Measurements from ENCODE around the gene ZNF593. TPM values are rescaled to one million over a fixed set of nuclear protein-coding genes. Genes with fewer than 3 reads are reported as not detected.

Gene ZNF593
- total and polyA plus RNA-seq, 3 experiments from 2014 or later, result 26.2 to 87.9 (median 86.4) TPM

GRCh38 chr1:26138974-26139558 lies 30.6 kb upstream of the ZNF593 start:
- H3K27me3 ChIP-seq (ENCODE audit: insufficient read depth, low read length, poor library complexity, severe bottlenecking), result no peaks in the 10 kb centered on the region
- peaks cover 4 to 9% (median 8%) of the 10 kb centered on the region in 3 donors for H3K4me1 Mint-ChIP-seq
- H3K9me3 Mint-ChIP-seq, result peaks cover 0 to 3% (median 0%) of the 10 kb centered on the region in 5 donors
- no peaks in the 10 kb centered on the region for H3K36me3 ChIP-seq (ENCODE audit: insufficient read depth, low read length)
- H3K9me3 ChIP-seq (ENCODE audit: low read length), result no peaks in the 10 kb centered on the region
- H3K27me3 Mint-ChIP-seq, result peaks cover 0 to 3% of the 10 kb centered on the region in 2 donors
- no peak overlapping the region for H3K4me3 ChIP-seq (ENCODE audit: low read length)
- H3K36me3 Mint-ChIP-seq, result no peaks in the 10 kb centered on the region
- peaks cover 8% of the 10 kb centered on the region for H3K4me1 ChIP-seq (ENCODE audit: insufficient read depth, low read length)
- H3K27ac ChIP-seq (ENCODE audit: low read depth, low read length), result peak overlapping the region; percentile 3
- peak overlapping the region in 3 of 8 donors; percentile 2 to 47 (median 38) for H3K27ac Mint-ChIP-seq
- no peak overlapping the region for H3K4me3 Mint-ChIP-seq
- ChIA-PET POLR2A (interaction anchor here (1.8 kb wide), 1 partner anchor 28 kb away, joined by 5 read pairs; the partner anchor contains the start of gene PDIK1L), CTCF (interaction anchor here (0.7 to 1.7 kb wide), 7 partner anchors 32 to 683 kb away, joined by 3 to 5 read pairs (median 3); no protein-coding TSS in a partner anchor)
- peak in 1 of 5 donors; percentile 31 for DNase-seq

- Histone ChIP-seq H3K4me3 (ENCODE audit: low read length) (no peak overlapping the region), H3K9me3 (ENCODE audit: low read length) (no peaks in the 10 kb centered on the region), H3K36me3 (ENCODE audit: insufficient read depth, low read length) (no peaks in the 10 kb centered on the region), H3K27me3 (ENCODE audit: insufficient read depth, low read length, poor library complexity, severe bottlenecking) (no peaks in the 10 kb centered on the region), H3K4me1 (ENCODE audit: insufficient read depth, low read length) (peaks cover 11% of the 10 kb centered on the region), H3K27ac (ENCODE audit: low read depth, low read length) (no peak overlapping the region)
- Mint-ChIP-seq H3K27me3 (peaks cover 3 to 9% of the 10 kb centered on the region in 2 donors), H3K27ac (no peak overlapping the region), H3K36me3 (no peaks in the 10 kb centered on the region), H3K9me3 (no peaks in the 10 kb centered on the region), H3K4me3 (no peak overlapping the region), H3K4me1 (peaks cover 6 to 17% (median 14%) of the 10 kb centered on the region in 3 donors)
- POLR2A ChIA-PET, result interaction anchor here (0.7 kb wide), 1 partner anchor 28 kb away, joined by 8 read pairs; no protein-coding TSS in a partner anchor
- CTCF ChIA-PET, result interaction anchor here (1.0 to 6.5 kb wide), 10 partner anchors 14 to 173 kb away, joined by 3 to 122 read pairs (median 6); partner anchors contain the start of genes CEP85 and PDIK1L
- DNase-seq, result no peak
Observed at GRCh38 chr1:26142159-26142558, 27.5 kb upstream of the ZNF593 start.

GRCh38 chr1:26145041-26145959 lies 24.4 kb upstream of the ZNF593 start:
- Mint-ChIP-seq H3K36me3 (no peaks in the 10 kb centered on the region), H3K9me3 (no peaks in the 10 kb centered on the region), H3K27me3 (peaks cover 5 to 25% of the 10 kb centered on the region in 2 donors), H3K4me1 (peaks cover 2 to 8% (median 6%) of the 10 kb centered on the region in 3 donors), H3K4me3 (peak overlapping the region in 2 of 7 donors; percentile 29 to 51), H3K27ac (peak overlapping the region in 1 of 8 donors; percentile 62)
- Histone ChIP-seq H3K4me1 (ENCODE audit: insufficient read depth, low read length) (peaks cover 3% of the 10 kb centered on the region), H3K9me3 (ENCODE audit: low read length) (no peaks in the 10 kb centered on the region), H3K4me3 (ENCODE audit: low read length) (no peak overlapping the region), H3K27me3 (ENCODE audit: insufficient read depth, low read length, poor library complexity, severe bottlenecking) (no peaks in the 10 kb centered on the region), H3K36me3 (ENCODE audit: insufficient read depth, low read length) (no peaks in the 10 kb centered on the region), H3K27ac (ENCODE audit: low read depth, low read length) (no peak overlapping the region)
- peak; percentile 56 to 84 (median 66) for DNase-seq
- ChIA-PET CTCF (interaction anchor here (0.6 to 6.5 kb wide), 28 partner anchors 11 to 320 kb away, joined by 3 to 122 read pairs (median 4); partner anchors contain the start of genes CD52, CEP85, PDIK1L and ZNF593), POLR2A (interaction anchor here (0.9 to 2.2 kb wide), 4 partner anchors 19 to 41 kb away, joined by 3 to 14 read pairs (median 5); no protein-coding TSS in a partner anchor)

GRCh38 chr1:26145960-26146294 lies 23.8 kb upstream of the ZNF593 start:
- Mint-ChIP-seq H3K4me3 (no peak overlapping the region), H3K27me3 (peaks cover 5 to 25% of the 10 kb centered on the region in 2 donors), H3K4me1 (peaks cover 2 to 8% (median 6%) of the 10 kb centered on the region in 3 donors), H3K9me3 (no peaks in the 10 kb centered on the region), H3K36me3 (no peaks in the 10 kb centered on the region), H3K27ac (peak overlapping the region in 1 of 8 donors; percentile 62)
- H3K9me3 ChIP-seq (ENCODE audit: low read length), result no peaks in the 10 kb centered on the region
- peaks cover 3% of the 10 kb centered on the region for H3K4me1 ChIP-seq (ENCODE audit: insufficient read depth, low read length)
- H3K4me3 ChIP-seq (ENCODE audit: low read length), result no peak overlapping the region
- DNase-seq, result no peak
- H3K36me3 ChIP-seq (ENCODE audit: insufficient read depth, low read length), result no peaks in the 10 kb centered on the region
- no peak overlapping the region for H3K27ac ChIP-seq (ENCODE audit: low read depth, low read length)
- CTCF ChIA-PET, result interaction anchor here (0.7 to 6.5 kb wide), 16 partner anchors 10 to 177 kb away, joined by 3 to 122 read pairs (median 5); partner anchors contain the start of genes CEP85, PDIK1L and ZNF593
- POLR2A ChIA-PET, result interaction anchor here (0.9 to 2.2 kb wide), 2 partner anchors 19 to 23 kb away, joined by 5 to 14 read pairs; no protein-coding TSS in a partner anchor
- no peaks in the 10 kb centered on the region for H3K27me3 ChIP-seq (ENCODE audit: insufficient read depth, low read length, poor library complexity, severe bottlenecking)

GRCh38 chr1:26148887-26149286 lies 20.8 kb upstream of the ZNF593 start:
- H3K9me3 Mint-ChIP-seq, result no peaks in the 10 kb centered on the region
- H3K36me3 ChIP-seq (ENCODE audit: insufficient read depth, low read length), result no peaks in the 10 kb centered on the region
- ChIA-PET CTCF (no interaction called here), POLR2A (no interaction called here)
- H3K4me3 Mint-ChIP-seq, result no peak overlapping the region
- H3K4me3 ChIP-seq (ENCODE audit: low read length), result no peak overlapping the region
- no peak overlapping the region for H3K27ac ChIP-seq (ENCODE audit: low read depth, low read length)
- no peaks in the 10 kb centered on the region for H3K36me3 Mint-ChIP-seq
- no peaks in the 10 kb centered on the region for H3K27me3 ChIP-seq (ENCODE audit: insufficient read depth, low read length, poor library complexity, severe bottlenecking)
- H3K4me1 Mint-ChIP-seq, result peaks cover 2 to 8% (median 6%) of the 10 kb centered on the region in 3 donors
- peaks cover 3% of the 10 kb centered on the region for H3K4me1 ChIP-seq (ENCODE audit: insufficient read depth, low read length)
- H3K27ac Mint-ChIP-seq, result no peak overlapping the region
- peaks cover 4 to 35% of the 10 kb centered on the region in 2 donors for H3K27me3 Mint-ChIP-seq
- H3K9me3 ChIP-seq (ENCODE audit: low read length), result no peaks in the 10 kb centered on the region
- no peak for DNase-seq

GRCh38 chr1:26153966-26154532 lies 15.7 kb upstream of the ZNF593 start:
- peaks cover 6% of the 10 kb centered on the region for H3K27me3 ChIP-seq (ENCODE audit: insufficient read depth, low read length, poor library complexity, severe bottlenecking)
- no peaks in the 10 kb centered on the region for H3K9me3 ChIP-seq (ENCODE audit: low read length)
- Mint-ChIP-seq H3K27ac (peak overlapping the region in 1 of 8 donors; percentile 49), H3K36me3 (no peaks in the 10 kb centered on the region), H3K4me3 (no peak overlapping the region), H3K4me1 (peaks cover 0 to 3% (median 1%) of the 10 kb centered on the region in 3 donors), H3K27me3 (peaks cover 21 to 56% of the 10 kb centered on the region in 2 donors), H3K9me3 (peaks cover 0 to 2% (median 0%) of the 10 kb centered on the region in 5 donors)
- H3K36me3 ChIP-seq (ENCODE audit: insufficient read depth, low read length), result no peaks in the 10 kb centered on the region
- no peaks in the 10 kb centered on the region for H3K4me1 ChIP-seq (ENCODE audit: insufficient read depth, low read length)
- H3K27ac ChIP-seq (ENCODE audit: low read depth, low read length), result no peak overlapping the region
- POLR2A ChIA-PET, result no interaction called here
- H3K4me3 ChIP-seq (ENCODE audit: low read length), result no peak overlapping the region
- CTCF ChIA-PET, result interaction anchor here (0.9 kb wide), 1 partner anchor 10 kb away, joined by 4 read pairs; no protein-coding TSS in a partner anchor
- peak in 1 of 5 donors; percentile 36 for DNase-seq

GRCh38 chr1:26154750-26155149 lies 15.0 kb upstream of the ZNF593 start:
- H3K4me3 ChIP-seq (ENCODE audit: low read length), result no peak overlapping the region
- peaks cover 0 to 4% (median 0%) of the 10 kb centered on the region in 5 donors for H3K9me3 Mint-ChIP-seq
- H3K27ac ChIP-seq (ENCODE audit: low read depth, low read length), result no peak overlapping the region
- ChIA-PET CTCF (interaction anchor here (3.0 kb wide), 1 partner anchor 10 kb away, joined by 18 read pairs; no protein-coding TSS in a partner anchor), POLR2A (no interaction called here)
- no peaks in the 10 kb centered on the region for H3K36me3 ChIP-seq (ENCODE audit: insufficient read depth, low read length)
- H3K4me1 Mint-ChIP-seq, result peaks cover 0 to 3% (median 1%) of the 10 kb centered on the region in 3 donors
- H3K4me3 Mint-ChIP-seq, result no peak overlapping the region
- H3K27ac Mint-ChIP-seq, result peak overlapping the region in 1 of 8 donors; percentile 47
- DNase-seq, result peak in 1 of 5 donors; percentile 30
- H3K27me3 ChIP-seq (ENCODE audit: insufficient read depth, low read length, poor library complexity, severe bottlenecking), result peaks cover 10% of the 10 kb centered on the region
- peaks cover 27 to 60% of the 10 kb centered on the region in 2 donors for H3K27me3 Mint-ChIP-seq
- H3K9me3 ChIP-seq (ENCODE audit: low read length), result no peaks in the 10 kb centered on the region
- no peaks in the 10 kb centered on the region for H3K36me3 Mint-ChIP-seq
- H3K4me1 ChIP-seq (ENCODE audit: insufficient read depth, low read length), result no peaks in the 10 kb centered on the region

Measured in CD8-positive, alpha-beta memory T cell (primary cell).